GM12865 (cell line): Measurements from ENCODE around the gene TET1.
"Not testable (repeated sequence)": the region's sequence is repeated elsewhere in the genome, so short reads cannot be mapped to it uniquely, and the experiment has no call there.

Experiments
- DNase-seq: peaks from one replicate; pipeline ENCODE4 v3.0.0; 2010; ENCODE audit warnings: low read depth
- H3K4me3 ChIP-seq: 2 replicates; pipeline ENCODE4 v1.5.1; 2011; ENCODE audit warnings: mild to moderate bottlenecking, low read depth, low read length, control low read depth
- TF ChIP-seq, protein P1 (sequence below): IDR thresholded peaks from 2 replicates; pipeline ENCODE4 v1.5.1; 2011; ENCODE audit warnings: low read length, control low read depth, low read depth, inconsistent platforms; ENCODE audit not compliant: insufficient read depth; ENCODE audit errors: missing control alignments

TET1 gene

DNA sequence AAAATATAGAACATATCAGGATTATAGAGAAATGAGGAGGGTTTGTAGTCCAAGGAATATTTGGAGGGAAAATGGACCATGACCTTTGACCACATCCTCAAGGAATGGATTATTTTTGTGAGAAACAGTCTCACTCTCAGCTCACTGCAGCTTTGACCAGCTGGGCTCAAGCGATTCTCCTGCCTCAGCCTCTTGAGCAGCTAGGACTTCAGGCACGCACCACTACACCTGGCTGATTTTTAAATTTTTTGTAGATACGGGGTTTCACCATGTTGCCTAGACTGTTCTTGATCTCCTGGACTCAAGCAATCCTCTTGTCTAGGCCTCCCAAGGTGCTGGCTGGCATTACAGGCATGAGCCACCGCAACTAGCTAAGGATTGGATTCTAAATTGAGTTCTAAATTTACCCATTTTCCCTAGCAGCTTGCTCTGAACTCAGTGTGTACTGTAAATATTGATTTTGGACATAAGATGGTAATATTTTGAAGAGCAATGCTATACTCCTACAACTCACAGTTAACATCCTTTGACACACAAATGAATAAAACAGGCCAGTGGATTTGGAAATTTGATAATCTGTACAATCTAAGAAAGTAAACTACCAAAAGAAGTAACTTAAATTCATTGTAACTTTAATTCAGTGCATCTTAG is 73.8 kb downstream of the TET1 start:
- H3K4me3 ChIP-seq: no peak overlapping the region
- DNase-seq: peak; percentile 12
- TF ChIP-seq, protein P1, sequence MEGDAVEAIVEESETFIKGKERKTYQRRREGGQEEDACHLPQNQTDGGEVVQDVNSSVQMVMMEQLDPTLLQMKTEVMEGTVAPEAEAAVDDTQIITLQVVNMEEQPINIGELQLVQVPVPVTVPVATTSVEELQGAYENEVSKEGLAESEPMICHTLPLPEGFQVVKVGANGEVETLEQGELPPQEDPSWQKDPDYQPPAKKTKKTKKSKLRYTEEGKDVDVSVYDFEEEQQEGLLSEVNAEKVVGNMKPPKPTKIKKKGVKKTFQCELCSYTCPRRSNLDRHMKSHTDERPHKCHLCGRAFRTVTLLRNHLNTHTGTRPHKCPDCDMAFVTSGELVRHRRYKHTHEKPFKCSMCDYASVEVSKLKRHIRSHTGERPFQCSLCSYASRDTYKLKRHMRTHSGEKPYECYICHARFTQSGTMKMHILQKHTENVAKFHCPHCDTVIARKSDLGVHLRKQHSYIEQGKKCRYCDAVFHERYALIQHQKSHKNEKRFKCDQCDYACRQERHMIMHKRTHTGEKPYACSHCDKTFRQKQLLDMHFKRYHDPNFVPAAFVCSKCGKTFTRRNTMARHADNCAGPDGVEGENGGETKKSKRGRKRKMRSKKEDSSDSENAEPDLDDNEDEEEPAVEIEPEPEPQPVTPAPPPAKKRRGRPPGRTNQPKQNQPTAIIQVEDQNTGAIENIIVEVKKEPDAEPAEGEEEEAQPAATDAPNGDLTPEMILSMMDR: no peak

DNA sequence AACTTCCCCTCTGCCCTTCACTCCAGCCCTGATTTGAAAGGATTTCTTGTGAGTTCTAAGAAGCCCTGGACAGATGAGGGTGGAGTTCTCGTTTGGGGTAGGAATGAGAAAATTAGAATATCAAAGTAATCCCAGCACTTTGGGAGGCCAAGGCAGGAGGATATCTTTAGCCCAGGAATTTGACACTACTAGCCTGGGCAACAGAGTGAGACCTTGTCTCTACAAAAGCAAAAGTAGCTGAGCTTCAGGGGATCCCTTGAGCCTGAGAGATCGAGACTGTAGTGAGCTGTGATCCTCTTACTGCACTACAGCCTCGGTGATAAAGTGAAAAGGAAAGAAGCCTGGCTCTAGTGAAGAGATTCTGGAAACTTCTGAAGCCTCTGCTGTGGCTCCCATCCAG is 76.2 kb downstream of the TET1 start:
- DNase-seq: no peak
- no peak overlapping the region for H3K4me3 ChIP-seq
- TF ChIP-seq, protein P1: no peak

DNA sequence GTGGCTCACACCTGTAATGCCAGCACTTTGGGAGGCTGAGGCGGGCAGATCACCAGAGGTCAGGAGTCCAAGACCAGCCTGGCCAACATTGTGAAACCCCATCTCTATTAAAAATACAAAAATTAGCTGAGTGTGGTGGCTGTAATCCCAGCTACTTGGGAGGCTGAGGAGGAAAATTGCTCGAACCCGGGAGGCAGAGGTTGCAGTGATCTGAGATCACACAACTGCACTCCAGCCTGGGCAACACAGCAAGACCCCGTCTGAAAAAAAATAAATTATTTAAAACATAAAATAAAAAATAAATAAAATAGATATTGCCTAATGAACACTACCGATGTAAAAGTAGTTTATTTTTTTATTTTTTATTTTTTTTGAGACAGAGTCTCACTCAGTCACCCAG is 83.4 kb downstream of the TET1 start:
- not testable (repeated sequence) for H3K4me3 ChIP-seq

DNA sequence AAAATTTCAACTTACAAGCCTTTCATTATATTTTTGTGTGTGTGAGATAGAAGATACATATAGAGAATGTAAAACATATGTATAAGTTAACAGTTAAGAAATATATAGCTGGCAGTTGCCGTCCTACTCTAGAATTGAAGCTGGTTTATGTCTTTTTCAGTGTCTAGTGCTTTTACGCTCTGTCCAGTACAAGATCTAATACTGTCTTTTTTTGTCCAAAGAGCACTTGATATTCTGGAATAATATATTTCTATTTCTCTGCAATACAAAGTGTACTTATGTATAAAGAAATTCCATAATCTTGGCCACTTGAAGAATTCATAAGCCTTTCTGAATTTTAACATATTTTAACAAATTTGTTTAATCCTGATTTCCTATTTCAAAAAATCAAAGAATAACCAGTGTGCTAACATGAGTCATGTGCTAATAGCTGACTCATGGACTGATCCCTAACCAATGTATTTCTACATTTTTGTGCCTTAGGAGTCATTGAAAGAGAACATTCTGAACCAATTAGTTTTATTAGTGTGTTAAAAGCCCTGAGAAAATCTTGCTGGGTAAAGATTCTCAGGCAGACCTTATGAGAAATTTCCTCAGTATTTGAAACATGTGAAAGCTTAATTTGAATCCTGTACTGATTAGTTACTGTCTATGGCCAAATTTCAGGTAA is 87.7 kb downstream of the TET1 start:
- DNase-seq: no peak
- TF ChIP-seq, protein P1: no peak
- no peak overlapping the region for H3K4me3 ChIP-seq

More for the DNA sequence above, 83.4 kb downstream of the TET1 start:
- DNase-seq: not testable (repeated sequence)

DNA sequence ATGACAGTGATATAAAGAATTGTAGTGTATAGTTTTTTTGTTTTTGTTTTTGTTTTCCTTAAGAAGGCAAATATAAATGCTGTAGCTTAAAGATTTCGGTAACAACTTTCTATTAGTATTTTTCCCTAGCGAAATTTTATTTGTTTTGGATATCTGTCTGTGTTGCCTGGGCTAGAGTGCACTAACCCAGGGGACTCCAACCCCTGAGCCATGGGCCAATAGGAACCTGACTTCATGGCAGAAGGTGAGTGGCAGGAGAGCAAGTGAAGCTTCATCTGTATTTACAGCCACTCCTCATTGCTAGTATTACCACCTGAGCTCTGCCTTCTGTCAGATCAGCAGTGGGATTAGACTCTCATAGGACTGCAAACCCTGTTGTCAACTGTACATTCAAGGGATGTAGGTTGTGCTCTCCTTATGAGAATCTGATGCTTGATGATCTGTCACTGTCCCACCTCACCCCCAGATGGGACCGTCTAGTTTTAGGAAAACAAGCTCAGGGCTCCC is 95.5 kb downstream of the TET1 start:
- no peak overlapping the region for H3K4me3 ChIP-seq
- DNase-seq: no peak
- TF ChIP-seq, protein P1: no peak

DNA sequence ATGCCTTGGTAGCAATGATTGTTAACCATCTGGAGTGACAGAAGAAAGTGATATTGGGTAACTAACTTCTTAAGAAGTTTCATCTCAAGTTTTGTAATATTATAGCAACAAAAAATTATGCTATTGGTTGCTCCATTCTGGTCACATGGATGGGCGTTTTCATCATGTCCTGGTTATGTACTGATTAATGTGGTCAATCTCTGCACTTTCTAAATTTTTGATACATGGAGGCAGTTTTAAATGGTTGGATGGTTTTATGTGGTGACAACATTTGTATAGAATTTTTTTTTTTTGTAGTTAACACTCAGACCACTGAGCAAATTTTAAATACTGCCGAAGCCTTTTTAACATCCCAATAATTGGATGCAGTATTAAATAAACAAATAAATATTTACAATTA is 105.7 kb downstream of the TET1 start:
- TF ChIP-seq, protein P1: no peak
- DNase-seq: no peak
- no peak overlapping the region for H3K4me3 ChIP-seq

DNA sequence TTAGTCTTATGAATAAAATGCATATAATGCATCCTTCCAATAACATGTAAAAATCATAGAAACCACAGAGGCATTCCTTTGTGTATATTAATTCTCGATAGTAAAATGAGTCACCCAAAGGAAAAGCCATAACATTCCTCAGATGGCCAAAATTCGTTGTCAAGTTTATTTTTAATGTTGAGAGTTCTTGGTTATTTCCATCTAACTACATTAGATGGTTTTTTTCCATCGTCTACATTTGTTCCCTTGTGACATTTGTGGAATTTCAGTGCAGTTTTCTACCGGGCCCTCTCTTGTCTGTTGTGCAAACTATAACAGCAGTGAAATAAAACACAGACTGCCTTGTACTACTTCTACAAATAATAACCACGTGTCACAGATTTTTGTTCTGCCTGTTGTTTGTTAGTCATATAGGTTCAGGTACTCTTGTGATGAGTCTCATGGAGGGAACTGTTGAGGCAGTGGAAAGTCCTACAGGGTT is 106.2 kb downstream of the TET1 start:
- H3K4me3 ChIP-seq: no peak overlapping the region
- DNase-seq: no peak
- TF ChIP-seq, protein P1: no peak
